KMS-11 (cell line): ENCODE data around the gene ELF4.

ENCODE experiments used
- H2AFZ ChIP-seq: fragments of 200-600 bp; sonication (generic); 2 replicates; pipeline ENCODE4 v1.6.1; 2016; ENCODE audit warnings: antibody characterized with exemption, mixed run types, low read depth
- H3K27ac ChIP-seq: fragments of 200-600 bp; sonication (generic); 2 replicates; pipeline ENCODE4 v1.6.1; 2016; ENCODE audit warnings: mild to moderate bottlenecking, mixed run types
- H3K27me3 ChIP-seq: fragments of 200-600 bp; sonication (generic); 2 replicates; pipeline ENCODE4 v1.6.1; 2017; ENCODE audit warnings: mild to moderate bottlenecking, low read depth, mixed run types, moderate library complexity; ENCODE audit not compliant: insufficient read depth
- H3K36me3 ChIP-seq: fragments of 200-600 bp; sonication (generic); 2 replicates; pipeline ENCODE4 v1.6.1; 2017; ENCODE audit warnings: mild to moderate bottlenecking, mixed run types; ENCODE audit not compliant: insufficient read depth
- H3K4me1 ChIP-seq: fragments of 200-600 bp; sonication (generic); 2 replicates; pipeline ENCODE4 v1.6.1; 2016; ENCODE audit warnings: mild to moderate bottlenecking, low read depth, mixed run types; ENCODE audit not compliant: poor library complexity, severe bottlenecking
- H3K4me2 ChIP-seq: fragments of 200-600 bp; sonication (generic); 2 replicates; pipeline ENCODE4 v1.7.0; 2016; ENCODE audit warnings: mild to moderate bottlenecking, mixed run types
- H3K4me3 ChIP-seq: fragments of 200-600 bp; sonication (generic); IDR thresholded peaks from 2 replicates; pipeline ENCODE4 v1.6.1; 2017; ENCODE audit warnings: low read depth, low read length, mixed read lengths; ENCODE audit not compliant: insufficient read depth
- H3K79me2 ChIP-seq: fragments of 200-600 bp; sonication (generic); 2 replicates; pipeline ENCODE4 v1.6.1; 2016; ENCODE audit warnings: low read depth, mixed run types; ENCODE audit not compliant: insufficient read depth
- H3K9ac ChIP-seq: fragments of 200-600 bp; sonication (generic); 2 replicates; pipeline ENCODE4 v1.6.1; 2016; ENCODE audit warnings: mild to moderate bottlenecking, mixed run types
- H4K20me1 ChIP-seq: fragments of 200-600 bp; sonication (generic); 2 replicates; pipeline ENCODE4 v1.6.1; 2016; ENCODE audit warnings: mild to moderate bottlenecking, mixed run types; ENCODE audit not compliant: insufficient read depth
- CTCF ChIP-seq: fragments of 200-600 bp; sonication (generic); conservative IDR thresholded peaks from 2 replicates; pipeline ENCODE4 v1.6.1; 2017; ENCODE audit warnings: low read depth, mild to moderate bottlenecking, antibody characterized with exemption, low read length, moderate library complexity, mixed read lengths

The ELF4 gene

GRCh38 chrX:130084631-130085237, 25.6 kb downstream of the ELF4 start:
- Histone ChIP-seq H3K9ac (no peak overlapping the region), H3K79me2 (no peaks in the 10 kb centered on the region), H3K4me1 (peaks cover 74% of the 10 kb centered on the region), H2AFZ (no peak overlapping the region), H3K36me3 (no peaks in the 10 kb centered on the region), H4K20me1 (no peaks in the 10 kb centered on the region), H3K4me2 (peak overlapping the region; percentile 89), H3K4me3 (no peak overlapping the region), H3K27ac (peak overlapping the region; percentile 59), H3K27me3 (no peaks in the 10 kb centered on the region)
- TF ChIP-seq CTCF: no peak

DNA sequence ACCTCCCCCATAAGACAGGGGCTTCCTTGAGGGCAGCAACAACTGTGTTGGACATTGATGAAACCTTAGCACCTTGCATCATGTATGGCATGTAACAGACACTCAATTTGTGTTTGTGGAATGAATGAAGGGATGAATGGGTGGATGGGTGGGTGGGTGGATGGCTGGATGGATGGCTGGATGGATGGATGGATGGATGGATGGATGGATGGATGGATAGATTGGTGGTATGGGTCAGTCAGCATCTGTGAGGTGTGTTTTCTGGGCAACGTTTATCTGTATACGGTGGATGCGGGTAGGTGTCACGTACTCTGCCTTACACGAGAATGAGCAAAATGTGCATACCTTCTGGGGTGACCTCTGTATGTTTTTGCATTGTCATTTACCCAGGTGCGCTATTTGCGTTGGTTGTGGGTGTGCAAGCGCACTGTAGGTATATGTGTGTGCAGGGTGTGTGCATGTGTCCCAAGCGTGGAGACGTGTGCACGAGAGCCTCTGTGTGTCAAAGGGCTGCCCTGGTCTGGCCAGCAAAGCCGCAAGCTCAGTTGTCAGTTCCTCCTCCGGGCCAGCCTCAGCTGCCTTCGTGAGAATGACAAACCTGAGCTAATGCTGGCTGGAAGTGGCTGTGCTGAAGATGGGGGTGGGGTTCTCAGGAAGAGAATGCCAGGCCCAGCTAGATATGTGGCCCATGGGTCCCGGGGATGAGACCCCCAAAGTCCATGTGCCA, 26.5 kb downstream of the ELF4 start:
- Histone ChIP-seq H3K9ac (no peak overlapping the region), H4K20me1 (no peaks in the 10 kb centered on the region), H3K36me3 (no peaks in the 10 kb centered on the region), H3K4me2 (peak overlapping the region; percentile 89), H3K4me1 (peaks cover 74% of the 10 kb centered on the region), H3K27ac (no peak overlapping the region; the same call in 1 of the 2 replicates), H3K79me2 (no peaks in the 10 kb centered on the region), H3K4me3 (no peak overlapping the region), H2AFZ (no peak overlapping the region), H3K27me3 (no peaks in the 10 kb centered on the region)
- TF ChIP-seq CTCF: no peak

GRCh38 chrX:130083107-130083490, 27.2 kb downstream of the ELF4 start:
- H3K4me1 ChIP-seq: peaks cover 69% of the 10 kb centered on the region
- no peak for TF ChIP-seq CTCF
- no peaks in the 10 kb centered on the region for H3K27me3 ChIP-seq
- no peak overlapping the region for H3K27ac ChIP-seq
- H3K36me3 ChIP-seq: no peaks in the 10 kb centered on the region
- H3K9ac ChIP-seq: no peak overlapping the region
- H3K79me2 ChIP-seq: no peaks in the 10 kb centered on the region
- no peak overlapping the region for H2AFZ ChIP-seq
- H4K20me1 ChIP-seq: no peaks in the 10 kb centered on the region
- H3K4me3 ChIP-seq: no peak overlapping the region
- peak overlapping the region; percentile 78; the same call in 1 of the 2 replicates for H3K4me2 ChIP-seq

DNA sequence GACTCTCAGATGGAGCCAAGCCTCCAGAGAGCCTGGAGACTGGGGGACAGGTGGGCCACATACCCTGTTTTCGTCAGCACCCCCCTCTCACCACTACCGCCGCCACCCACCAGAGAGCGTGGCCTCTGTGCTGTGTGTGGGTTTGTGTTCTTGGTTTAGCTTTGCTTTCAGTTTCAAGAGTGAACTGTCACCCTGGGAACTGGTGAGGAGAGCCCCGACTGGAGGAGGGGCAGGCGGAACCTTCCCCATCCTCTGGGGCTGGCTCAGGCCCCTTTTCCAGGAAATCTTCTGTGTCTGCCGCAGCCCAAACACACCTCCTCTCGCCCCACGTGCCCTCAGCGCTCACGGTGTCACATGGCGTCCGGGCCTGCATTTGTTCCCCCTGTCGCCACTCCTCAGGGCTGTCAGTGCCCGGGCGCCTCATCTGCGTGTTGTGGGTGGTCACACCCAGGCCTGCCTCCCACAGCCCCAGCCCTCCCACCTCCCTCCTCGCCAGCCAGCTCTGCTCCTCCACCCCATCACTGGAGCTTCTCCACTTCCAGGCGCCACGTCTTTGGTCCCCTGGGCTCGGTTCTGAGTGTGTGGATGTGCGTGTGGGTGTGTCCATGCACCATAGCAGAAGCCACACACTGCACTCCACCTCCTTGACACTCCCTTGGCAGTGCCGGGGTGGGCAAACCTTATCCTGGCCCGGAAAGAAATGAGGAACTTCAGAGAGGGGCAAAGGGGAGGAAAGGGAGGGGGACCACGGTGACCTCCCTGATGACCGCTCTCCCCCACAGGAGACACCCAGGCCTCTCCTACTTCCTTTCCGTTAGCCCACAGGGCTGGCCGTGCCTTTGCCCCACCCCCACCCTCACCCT, 27.8 kb downstream of the ELF4 start:
- peak overlapping the region; percentile 24; the same call in 1 of the 2 replicates for H3K27ac ChIP-seq
- H3K4me2 ChIP-seq: peak overlapping the region; percentile 78
- peak overlapping the region; percentile 27; the same call in 1 of the 2 replicates for H3K9ac ChIP-seq
- peak overlapping the region; percentile 22; the same call in 1 of the 2 replicates for H2AFZ ChIP-seq
- no peaks in the 10 kb centered on the region for H3K36me3 ChIP-seq
- no peak; the same call in 1 of the 2 replicates for TF ChIP-seq CTCF
- H3K4me1 ChIP-seq: peaks cover 62% of the 10 kb centered on the region
- no peaks in the 10 kb centered on the region for H3K79me2 ChIP-seq
- no peak overlapping the region for H3K4me3 ChIP-seq
- H4K20me1 ChIP-seq: no peaks in the 10 kb centered on the region
- no peaks in the 10 kb centered on the region for H3K27me3 ChIP-seq
